CD4-positive, alpha-beta T cell treated with Interleukin-1 beta for 1 hour (primary cell): Measurements from ENCODE around the gene FSD1L.

Experiments used
- DNase-seq, 2 donors: peaks; one replicate each; pipeline ENCODE4 v3.0.0-alpha.2; 2020 to 2022

Gene FSD1L

DNA sequence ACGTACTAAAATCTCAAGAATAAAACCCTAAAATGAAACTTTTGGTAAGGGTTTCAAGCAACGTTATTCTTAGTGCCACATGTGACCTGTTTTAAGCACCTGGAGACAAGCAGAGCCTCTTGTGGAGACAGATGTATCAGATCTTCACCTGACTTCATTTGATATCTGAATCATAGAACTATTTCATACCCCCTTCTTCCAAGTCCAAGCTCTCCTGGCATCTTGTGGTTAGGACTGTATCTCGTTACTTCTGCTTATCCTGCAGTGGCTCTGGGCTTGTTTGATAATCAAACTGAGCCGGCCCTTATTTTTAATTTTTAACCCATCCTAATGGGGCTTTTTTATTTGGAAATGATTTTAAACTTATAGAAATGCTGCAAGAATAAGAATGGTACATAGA lies 11.1 kb upstream of the FSD1L start:
- DNase-seq, result no peak

- DNase-seq, result no peak
Observed at GRCh38 chr9:105437704-105438103, 10.1 kb upstream of the FSD1L start.

DNA sequence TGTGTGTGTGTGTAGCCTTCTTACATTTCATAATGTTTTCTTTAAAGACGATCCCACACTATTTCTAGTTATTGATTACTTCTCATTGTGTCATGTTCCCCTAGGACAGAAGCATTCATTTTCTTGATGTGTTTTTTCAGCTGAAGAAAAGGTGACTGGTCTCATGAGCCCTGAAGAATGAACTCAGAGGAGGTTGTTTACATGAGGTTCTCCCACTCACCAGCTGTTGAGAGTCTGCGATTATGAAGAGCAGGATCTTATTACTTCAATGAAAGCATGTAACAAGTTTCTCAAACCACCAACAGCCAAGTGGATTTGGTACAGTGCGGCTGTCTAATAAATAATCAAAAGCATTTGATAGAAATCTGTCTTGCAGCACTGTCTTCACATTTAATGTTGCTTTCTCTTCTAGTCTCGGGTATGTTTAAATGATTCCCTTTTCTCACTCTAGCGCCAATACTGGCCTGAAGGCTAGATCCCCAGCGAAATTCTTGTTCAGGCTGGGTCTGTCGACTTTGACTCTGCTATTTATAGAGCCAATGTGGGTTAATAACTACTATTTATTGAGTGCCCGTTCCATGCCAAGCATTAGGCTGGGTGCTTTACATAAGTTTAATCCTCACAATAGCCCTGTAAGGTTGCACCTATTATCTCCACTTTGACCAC lies 9.6 kb upstream of the FSD1L start:
- no peak for DNase-seq

- no peak for DNase-seq
Observed at GRCh38 chr9:105439428-105439827, 8.4 kb upstream of the FSD1L start.

DNA sequence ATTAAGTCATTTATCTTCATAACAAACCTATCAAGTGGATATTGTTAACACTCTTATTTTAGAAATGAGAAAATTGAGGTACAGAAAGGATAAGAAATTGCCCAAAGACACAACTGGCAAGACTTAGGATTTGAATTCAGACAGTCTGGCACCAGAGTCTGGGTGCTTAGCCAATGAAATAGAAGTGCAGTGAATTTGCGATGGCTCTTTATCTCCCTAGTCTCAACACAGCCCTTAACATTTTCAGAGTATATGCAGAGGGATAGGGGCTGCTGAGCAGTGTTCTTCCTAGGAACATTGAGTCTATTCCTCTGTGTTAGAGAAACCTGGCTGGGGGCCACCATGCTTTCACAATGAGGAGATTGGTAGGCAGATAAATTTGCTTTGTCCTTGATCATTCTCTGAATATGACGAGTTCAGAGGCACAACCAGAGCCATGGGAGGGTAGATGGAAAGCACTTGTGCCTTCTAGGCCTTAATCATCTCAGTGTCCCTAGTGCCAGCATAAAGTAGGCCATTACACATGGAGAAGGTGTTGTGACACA lies 6.1 kb upstream of the FSD1L start:
- DNase-seq, result no peak

DNA sequence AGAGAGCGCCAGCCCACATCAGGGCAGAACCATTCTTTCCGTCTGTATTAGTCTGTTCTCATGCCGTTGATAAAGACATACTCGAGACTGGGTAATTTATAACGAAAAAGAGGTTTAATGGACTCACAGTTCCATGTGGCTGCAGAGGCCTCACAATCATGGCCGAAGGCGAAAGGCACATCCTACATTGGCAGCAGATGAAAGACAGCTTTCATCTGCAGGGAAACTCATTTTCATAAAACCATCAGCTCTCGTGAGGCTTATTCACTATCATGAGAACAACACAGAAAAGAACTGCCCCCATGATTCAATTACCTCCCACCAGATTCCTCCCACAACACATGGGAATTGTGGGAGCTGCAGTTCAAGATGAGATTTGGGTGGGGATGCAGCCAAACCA lies 4.7 kb upstream of the FSD1L start:
- no peak for DNase-seq

- DNase-seq, result no peak
Observed at GRCh38 chr9:105444130-105444529, 3.7 kb upstream of the FSD1L start.

- no peak for DNase-seq
Observed at GRCh38 chr9:105445203-105445881, 2.5 kb upstream of the FSD1L start.

- DNase-seq, result no peak
Observed at GRCh38 chr9:105447386-105447813, 434 bp upstream of the FSD1L start.

DNA sequence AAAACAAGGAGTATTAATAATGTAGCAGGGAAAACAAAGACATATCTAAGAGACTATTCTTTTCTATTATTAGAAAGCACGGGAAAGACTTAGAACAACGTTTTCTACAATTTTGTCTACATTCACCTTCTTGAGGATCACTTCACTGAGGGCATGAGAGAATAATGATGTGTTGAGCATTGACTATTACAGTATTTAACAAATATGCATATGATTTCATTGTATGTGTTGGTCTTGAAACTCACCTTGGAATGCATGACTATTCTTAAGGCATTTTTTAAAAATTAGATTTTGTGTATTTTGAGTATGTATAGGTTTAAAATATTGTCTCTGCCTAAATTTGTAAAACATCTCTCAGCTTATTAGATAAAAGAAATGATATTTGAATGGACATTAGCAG lies 1.2 kb downstream of the FSD1L start:
- no peak for DNase-seq

DNA sequence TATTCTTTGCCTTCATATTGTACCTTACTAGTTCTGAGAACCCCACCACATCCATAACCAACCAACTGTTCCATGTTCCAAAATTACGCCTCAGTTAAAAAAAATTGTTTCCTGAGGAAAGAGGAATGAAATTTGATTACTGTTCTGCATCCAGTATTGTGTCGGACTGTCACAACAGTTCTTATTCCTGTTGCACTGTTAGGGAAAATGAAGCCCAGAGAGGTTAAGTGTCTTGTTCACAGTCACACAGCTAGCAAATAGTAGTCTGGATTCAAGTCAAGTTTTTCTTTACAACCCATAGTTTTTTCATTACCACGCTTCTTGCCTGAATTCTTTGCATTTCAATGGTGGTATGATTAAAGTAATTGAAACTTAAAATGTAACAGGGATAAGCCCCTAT lies 4.4 kb downstream of the FSD1L start:
- no peak for DNase-seq

- DNase-seq, result no peak
Observed at GRCh38 chr9:105455836-105456475, 8.1 kb downstream of the FSD1L start.

- no peak for DNase-seq
Observed at GRCh38 chr9:105457560-105458294, 9.9 kb downstream of the FSD1L start.

DNA sequence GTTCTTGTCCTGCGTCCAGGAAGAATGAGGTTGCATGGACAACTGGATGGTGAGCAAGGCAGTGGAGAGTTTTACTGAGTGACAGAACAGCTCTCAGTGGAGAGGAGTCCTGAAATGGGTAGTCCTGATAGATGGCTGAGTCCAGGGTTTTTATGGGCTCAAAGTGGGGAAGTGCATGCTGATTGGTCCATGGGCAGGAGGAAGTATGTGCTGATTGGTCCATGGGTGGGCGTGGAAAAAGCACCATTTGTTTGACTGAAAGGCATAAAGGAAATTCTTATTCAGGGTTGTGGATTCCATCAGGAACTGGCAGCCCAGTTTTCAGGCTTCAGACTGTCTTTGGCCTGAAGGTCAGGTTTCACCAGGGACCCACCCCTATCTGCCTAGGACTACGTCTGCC lies 10.6 kb downstream of the FSD1L start:
- no peak for DNase-seq

DNA sequence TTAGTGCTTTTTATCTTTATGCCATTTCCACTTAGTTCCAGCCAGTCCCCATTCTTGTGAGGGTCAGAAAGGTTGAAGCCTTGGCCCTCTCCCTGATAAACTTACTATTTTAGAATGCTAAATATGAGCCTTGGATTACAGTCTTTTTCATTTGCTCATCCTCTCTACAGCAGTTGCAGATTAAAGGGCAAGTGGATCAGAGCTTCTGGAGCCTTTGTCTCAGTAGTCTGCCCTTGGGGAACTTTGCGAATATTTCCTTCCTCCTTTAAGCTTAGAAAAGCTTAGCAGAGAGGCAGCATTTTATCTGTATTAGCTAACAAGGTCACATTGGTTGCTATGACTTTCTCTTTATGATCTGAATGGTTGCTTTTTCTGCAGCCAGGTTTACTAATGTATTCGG lies 11.5 kb downstream of the FSD1L start:
- no peak for DNase-seq

DNA sequence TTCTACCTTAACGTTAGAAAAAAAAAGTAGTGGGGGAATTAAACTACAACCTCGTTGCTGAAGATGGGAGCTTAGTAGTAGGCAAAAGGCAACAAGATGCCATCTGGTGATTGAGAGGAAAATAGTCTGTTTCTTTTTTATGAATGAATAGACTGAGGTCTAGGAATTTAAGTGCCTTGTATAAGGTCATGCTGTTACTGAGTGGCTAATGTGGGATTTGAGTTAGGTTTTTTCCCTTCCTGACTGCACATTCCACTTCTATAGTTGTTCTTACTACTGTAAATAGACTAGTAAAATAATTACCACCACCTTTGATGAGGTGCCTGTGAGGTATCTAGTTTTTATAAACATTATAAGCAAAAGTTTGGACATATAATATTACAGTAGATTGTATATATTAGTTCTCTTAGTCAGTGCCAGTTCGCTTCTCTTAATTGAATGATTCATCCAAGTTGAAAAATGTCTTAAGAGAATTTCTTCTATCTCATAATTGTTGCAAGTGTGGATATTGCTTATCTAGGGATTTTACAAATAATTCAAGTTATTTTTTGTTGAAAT lies 19.1 kb downstream of the FSD1L start:
- no peak for DNase-seq

DNA sequence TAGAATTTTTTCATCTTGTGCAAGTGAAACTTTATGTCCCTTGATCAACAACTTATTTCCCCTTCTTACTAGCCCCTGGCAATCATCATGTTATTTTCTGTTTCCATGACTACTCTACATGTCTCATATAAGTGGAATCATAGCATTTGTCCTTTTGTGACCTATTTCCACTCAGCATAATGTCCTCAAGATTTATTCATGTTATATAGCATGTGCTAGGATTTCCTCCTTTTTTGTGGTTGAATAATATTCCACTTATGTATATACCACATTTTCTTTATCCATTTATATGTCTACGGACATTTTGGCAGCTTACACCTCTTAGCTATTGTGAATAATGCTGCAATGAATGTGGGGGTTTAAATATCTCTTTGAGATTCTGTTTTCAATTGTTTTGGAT lies 21.0 kb downstream of the FSD1L start:
- DNase-seq, result no peak

GRCh38 chr9:105473221-105473620 lies 25.4 kb downstream of the FSD1L start:
- no peak for DNase-seq

- DNase-seq, result no peak
Observed at GRCh38 chr9:105475302-105475701, 27.5 kb downstream of the FSD1L start.

- DNase-seq, result no peak
Observed at GRCh38 chr9:105479846-105480245, 32.0 kb downstream of the FSD1L start.

GRCh38 chr9:105483618-105484017 lies 35.8 kb downstream of the FSD1L start:
- DNase-seq, result no peak

- no peak for DNase-seq
Observed at GRCh38 chr9:105484226-105484625, 36.4 kb downstream of the FSD1L start.

DNA sequence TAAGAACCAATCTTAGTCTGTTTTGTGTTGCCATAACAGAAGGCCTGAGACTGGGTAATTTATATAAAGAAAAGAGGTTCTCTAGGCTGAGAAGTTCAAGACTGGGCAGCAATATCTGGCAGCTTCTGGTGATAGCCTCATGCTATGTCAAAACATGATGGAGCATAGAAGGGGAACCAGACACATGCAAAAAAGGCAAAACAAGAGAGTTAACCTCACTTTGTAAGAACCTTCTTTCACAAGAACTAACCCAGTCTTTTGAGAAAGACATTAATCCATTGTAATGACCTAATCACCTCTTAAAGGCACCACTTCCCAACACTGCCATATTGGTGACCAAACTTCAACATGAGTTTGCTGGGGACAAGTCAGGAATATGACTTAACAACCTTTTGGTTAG lies 37.3 kb downstream of the FSD1L start:
- no peak for DNase-seq
